PC-9 (cell line): ENCODE measurements around the gene DRG2.

Source experiments
- CTCF ChIP-seq: fragments of 200-600 bp; sonication (generic); conservative IDR thresholded peaks from 2 replicates; pipeline ENCODE4 v1.6.1; 2017; ENCODE audit warnings: mixed run types, antibody characterized with exemption, mild to moderate bottlenecking, moderate library complexity
- EZH2 ChIP-seq: fragments of 200-600 bp; sonication (generic); IDR thresholded peaks from 2 replicates; pipeline ENCODE4 v1.8.0; 2017; ENCODE audit warnings: antibody characterized with exemption, low read depth

- TF ChIP-seq CTCF (no peak), EZH2 (no peak)
Measured at GRCh38 chr17:18148586-18148985, 60.8 kb downstream of the DRG2 start.
